Body of pancreas (tissue), 4 donors: ENCODE measurements around the gene C5orf15. TPM values are rescaled to one million over a fixed set of nuclear protein-coding genes. Genes with fewer than 3 reads are reported as not detected.
A peak's percentile ranks its signal among the peaks of the same experiment; 100 is the strongest.

Experiments
- ATAC-seq: fragments of 150-250 bp; one replicate; pipeline ENCODE4 v1.9.1; 2016
- DNase-seq, 4 donors: peaks; one replicate each; pipeline ENCODE4 v3.0.0-alpha.2; 2019
- H3K27ac ChIP-seq, 4 donors: fragments of 200-600 bp; sonication (generic); 1 replicate in 3 of 4; 2 replicates in 1 of 4; pipeline versions ENCODE4 v1.5.1 to v1.6.1; 2016 to 2019; ENCODE audit warnings: mild to moderate bottlenecking in 1 of 4, mixed read lengths in 1 of 4, moderate library complexity in 1 of 4
- H3K27me3 ChIP-seq, 2 donors: fragments of 200-600 bp; sonication (generic); one replicate each; pipeline ENCODE4 v1.6.0; 2016; ENCODE audit warnings: mild to moderate bottlenecking in 1 of 2
- H3K36me3 ChIP-seq, 2 donors: fragments of 200-600 bp; sonication (generic); replicated peaks in 1 of 2; 2 replicates each; pipeline ENCODE4 v1.5.1; 2016; ENCODE audit warnings: low read depth in 2 of 2; ENCODE audit not compliant: insufficient read depth in 1 of 2
- H3K4me1 ChIP-seq: fragments of 200-600 bp; sonication (generic); one replicate; pipeline ENCODE4 v1.6.0; 2016
- H3K4me3 ChIP-seq, 2 donors: fragments of 200-600 bp; sonication (generic); 1 replicate in 1 of 2; 2 replicates in 1 of 2; pipeline ENCODE4 v1.5.1; 2016 to 2019
- H3K9me3 ChIP-seq, 3 donors: fragments of 200-600 bp; sonication (generic); 1 replicate in 2 of 3; 2 replicates in 1 of 3; pipeline ENCODE4 v1.5.1; 2016
- POLR2A ChIP-seq, 3 donors: fragments of 450-650 bp; IDR thresholded peaks; one replicate each; pipeline ENCODE4 v1.6.1; 2016; ENCODE audit warnings: antibody characterized with exemption in 3 of 3, mild to moderate bottlenecking in 2 of 3
- WGBS, 2 donors: methylation state at CpG; one replicate each; pipeline ENCODE4 v1.1.5; 2017; 5-methylcytosine and 5-hydroxymethylcytosine counted together
- intact Hi-C: fragments of 100-400 bp; cut with DNase I; formaldehyde crosslinking; loops from one replicate; pipeline ENCODE4 v1.15.1; 2023
- total RNA-seq, 2 donors: library from RNA; depleted of rRNA; stranded (reverse); fragments of >200 nt; gene quantifications; one replicate each; pipeline ENCODE4 v1.1.0, GENCODE V29; 2016
- TF ChIP-seq, protein P1 (sequence below), 7 experiments: fragments of 450-650 bp in 4 of 7; fragments of 200-600 bp in 3 of 7; sonication (generic) in 3 of 7; IDR thresholded peaks; one replicate each; pipeline ENCODE4 v1.5.1; 2016 to 2019; ENCODE audit warnings: antibody characterized with exemption in 7 of 7

Gene C5orf15
- total RNA-seq, 2 donors from 2014 or later = 20.4 to 28.0 TPM

DNA sequence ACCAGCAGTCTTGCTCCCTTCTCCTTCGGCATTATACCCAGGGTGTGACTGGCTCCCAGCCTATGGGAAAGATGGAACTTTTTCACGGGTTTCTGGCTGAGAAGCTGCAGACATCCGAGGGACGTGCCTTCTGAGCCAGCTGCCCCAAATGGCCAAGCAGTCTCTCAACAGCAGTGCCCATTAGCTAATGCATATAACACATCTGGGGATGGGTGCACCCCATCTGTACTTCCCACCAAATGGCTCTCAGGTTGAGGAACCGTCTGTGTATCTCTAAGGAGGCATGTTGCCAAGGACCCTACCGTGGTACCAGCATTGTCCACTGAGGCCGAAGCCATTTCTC lies 25.0 kb downstream of the C5orf15 start:
- H3K4me3 ChIP-seq = no peak overlapping the region
- no peaks in the 10 kb centered on the region for H3K9me3 ChIP-seq
- H3K4me1 ChIP-seq = peaks cover 37% of the 10 kb centered on the region
- ATAC-seq = no peak
- no peak for DNase-seq
- intact Hi-C loops = no loop called here
- WGBS, 2 donors = 55 to 69% methylated on average over 6 to 7 of the region's 7 CpGs
- TF ChIP-seq, protein P1, sequence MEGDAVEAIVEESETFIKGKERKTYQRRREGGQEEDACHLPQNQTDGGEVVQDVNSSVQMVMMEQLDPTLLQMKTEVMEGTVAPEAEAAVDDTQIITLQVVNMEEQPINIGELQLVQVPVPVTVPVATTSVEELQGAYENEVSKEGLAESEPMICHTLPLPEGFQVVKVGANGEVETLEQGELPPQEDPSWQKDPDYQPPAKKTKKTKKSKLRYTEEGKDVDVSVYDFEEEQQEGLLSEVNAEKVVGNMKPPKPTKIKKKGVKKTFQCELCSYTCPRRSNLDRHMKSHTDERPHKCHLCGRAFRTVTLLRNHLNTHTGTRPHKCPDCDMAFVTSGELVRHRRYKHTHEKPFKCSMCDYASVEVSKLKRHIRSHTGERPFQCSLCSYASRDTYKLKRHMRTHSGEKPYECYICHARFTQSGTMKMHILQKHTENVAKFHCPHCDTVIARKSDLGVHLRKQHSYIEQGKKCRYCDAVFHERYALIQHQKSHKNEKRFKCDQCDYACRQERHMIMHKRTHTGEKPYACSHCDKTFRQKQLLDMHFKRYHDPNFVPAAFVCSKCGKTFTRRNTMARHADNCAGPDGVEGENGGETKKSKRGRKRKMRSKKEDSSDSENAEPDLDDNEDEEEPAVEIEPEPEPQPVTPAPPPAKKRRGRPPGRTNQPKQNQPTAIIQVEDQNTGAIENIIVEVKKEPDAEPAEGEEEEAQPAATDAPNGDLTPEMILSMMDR (IDR thresholded peaks at IDR 0.05) = no peak
- no peak for TF ChIP-seq POLR2A (IDR thresholded peaks at IDR 0.05)
- H3K27me3 ChIP-seq = no peaks in the 10 kb centered on the region
- peak overlapping the region in 1 of 4 donors; percentile 5 for H3K27ac ChIP-seq
- H3K36me3 ChIP-seq = no peaks in the 10 kb centered on the region

DNA sequence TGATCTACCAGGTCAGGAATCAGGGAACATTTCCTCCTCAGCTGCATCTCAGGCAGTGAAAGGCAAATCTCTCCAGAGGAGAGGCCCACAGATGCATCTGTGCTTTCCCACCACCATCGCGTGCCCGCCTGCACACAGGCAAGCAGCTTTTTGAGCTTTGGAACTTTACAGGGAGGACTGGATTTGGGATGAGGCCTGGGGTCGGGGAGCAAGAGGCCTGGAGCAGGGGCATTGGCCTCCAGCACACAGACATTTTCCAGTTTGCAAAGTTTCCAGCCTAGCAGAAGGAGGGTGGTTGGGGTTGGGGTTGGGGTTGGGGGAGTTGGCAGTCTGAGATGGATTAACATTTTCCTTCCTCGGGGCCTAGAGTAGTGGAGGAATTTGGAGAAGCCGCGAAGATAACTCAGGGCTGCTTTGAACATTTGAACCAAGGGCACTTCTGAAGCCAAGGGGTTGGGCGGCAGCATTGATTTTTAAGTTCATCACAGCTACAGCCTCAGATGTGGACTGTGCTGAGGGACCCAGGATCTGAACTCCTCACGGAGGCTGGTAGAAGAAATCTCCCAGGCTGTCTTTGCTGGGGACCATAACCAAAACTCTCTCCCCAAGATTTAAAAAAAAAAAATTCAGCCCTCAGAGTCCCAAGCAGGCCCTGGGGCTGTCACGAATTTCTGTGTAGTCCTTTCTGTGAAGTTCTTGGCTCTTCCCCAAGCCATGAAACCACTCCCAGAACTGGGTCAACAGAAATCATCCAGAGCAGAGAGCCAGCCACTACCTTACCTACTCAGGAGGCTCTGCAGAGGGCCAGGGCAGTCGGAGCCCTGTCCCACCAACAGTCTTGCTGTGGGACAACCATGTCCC lies 25.6 kb downstream of the C5orf15 start:
- no peak for ATAC-seq
- TF ChIP-seq POLR2A (IDR thresholded peaks at IDR 0.05) = no peak
- TF ChIP-seq, protein P1 (IDR thresholded peaks at IDR 0.05) = no peak

DNA sequence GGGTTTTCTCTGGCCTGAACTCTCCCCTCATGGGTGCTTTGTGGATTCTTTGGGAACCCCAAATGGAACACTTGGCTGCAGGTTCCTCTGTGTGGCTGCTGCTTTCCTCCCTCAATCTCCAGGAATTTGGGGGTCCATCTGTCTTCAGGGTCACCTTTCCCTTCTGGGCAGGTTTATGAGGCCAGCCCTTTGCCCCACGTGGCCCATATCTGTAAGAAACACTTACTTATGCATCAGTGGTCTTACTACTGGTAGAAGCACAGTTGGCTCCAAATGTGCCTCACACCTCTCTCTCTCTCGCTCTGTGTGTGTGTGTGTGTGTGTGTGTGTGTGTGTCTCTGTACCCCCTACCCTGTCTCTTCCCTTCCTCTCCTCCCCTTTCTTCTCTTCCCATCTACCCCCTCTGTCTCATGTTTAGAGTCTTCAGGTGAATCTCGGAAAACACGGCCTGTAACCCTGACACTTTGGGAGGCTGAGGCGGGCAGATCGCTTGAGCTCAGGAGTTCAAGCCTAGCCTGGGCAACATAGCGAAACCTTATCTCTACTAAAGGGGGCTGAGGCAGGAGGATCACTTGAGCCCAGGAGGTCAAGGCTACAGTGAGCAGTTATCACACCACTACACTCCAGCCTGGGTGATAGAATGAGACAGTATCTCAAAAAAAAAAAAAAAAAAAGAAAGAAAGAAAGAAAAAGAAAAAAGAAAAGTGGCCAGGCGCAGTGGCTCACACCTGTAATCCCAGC lies 26.8 kb downstream of the C5orf15 start:
- TF ChIP-seq POLR2A (IDR thresholded peaks at IDR 0.05) = no peak
- TF ChIP-seq, protein P1 (IDR thresholded peaks at IDR 0.05) = no peak
- Histone ChIP-seq H3K27ac (no peak overlapping the region), H3K27me3 (no peaks in the 10 kb centered on the region), H3K4me3 (no peak overlapping the region), H3K4me1 (peaks cover 37% of the 10 kb centered on the region), H3K36me3 (no peaks in the 10 kb centered on the region), H3K9me3 (no peaks in the 10 kb centered on the region)
- 82 to 90% methylated on average over 8 of the region's 8 CpGs for WGBS, 2 donors
- intact Hi-C loops = no loop called here
- DNase-seq (no peak), ATAC-seq (no peak)

More for the DNA sequence above, 25.6 kb downstream of the C5orf15 start:
- Histone ChIP-seq H3K36me3 (no peaks in the 10 kb centered on the region), H3K27ac (peak overlapping the region in 2 of 4 donors; percentile 5 to 8), H3K4me1 (peaks cover 43% of the 10 kb centered on the region), H3K27me3 (no peaks in the 10 kb centered on the region), H3K4me3 (no peak overlapping the region), H3K9me3 (no peaks in the 10 kb centered on the region)
- peak in 2 of 4 donors; percentile 32 to 49 for DNase-seq
- 64 to 66% methylated on average over 9 to 11 of the region's 11 CpGs for WGBS, 2 donors
- intact Hi-C loops = no loop called here

DNA sequence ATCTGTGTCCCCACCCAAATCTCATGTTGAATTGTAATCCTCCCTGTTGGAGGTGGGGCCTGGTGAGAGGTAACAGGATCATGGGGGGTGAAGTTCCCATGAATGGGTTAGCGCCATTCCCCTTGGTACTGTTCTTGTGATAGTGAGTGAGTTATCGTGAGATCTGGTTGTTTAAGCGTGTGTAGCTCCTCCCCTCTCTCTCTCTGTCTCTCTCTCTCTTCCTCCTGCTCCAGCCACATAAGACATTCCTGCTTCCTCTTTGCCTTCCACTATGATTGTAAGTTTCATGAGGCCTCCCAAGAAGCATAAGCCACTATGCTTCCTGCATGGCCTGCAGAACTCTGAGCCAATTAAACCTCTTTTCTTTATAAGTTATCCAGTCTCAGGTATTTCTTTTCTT lies 28.8 kb downstream of the C5orf15 start:
- TF ChIP-seq, protein P1 (IDR thresholded peaks at IDR 0.05) = no peak
- TF ChIP-seq POLR2A (IDR thresholded peaks at IDR 0.05) = no peak
- Histone ChIP-seq H3K9me3 (no peaks in the 10 kb centered on the region), H3K4me1 (peaks cover 29% of the 10 kb centered on the region), H3K36me3 (no peaks in the 10 kb centered on the region), H3K27me3 (no peaks in the 10 kb centered on the region), H3K4me3 (no peak overlapping the region), H3K27ac (peak overlapping the region in 3 of 4 donors; percentile 6 to 62 (median 32))
- intact Hi-C loops = no loop called here
- no peak for ATAC-seq
- WGBS, 2 donors = 89 to 91% methylated on average over 3 of the region's 3 CpGs
- DNase-seq = no peak
